Sigmoid colon (tissue), 7 donors: ENCODE results near the gene SAMD14. TPM values are rescaled to one million over a fixed set of nuclear protein-coding genes. Genes with fewer than 3 reads are reported as not detected.

Experiments
- DNase-seq: peaks from one replicate; pipeline ENCODE4 v3.0.0-alpha.2; 2019
- H3K27ac ChIP-seq, 4 donors: fragments of 200-600 bp; sonication (generic); one replicate each; pipeline ENCODE4 v1.5.1; 2016 to 2019; ENCODE audit warnings: mild to moderate bottlenecking in 1 of 4
- H3K27me3 ChIP-seq, 3 donors: fragments of 200-600 bp; sonication (generic); one replicate each; pipeline ENCODE4 v1.5.1; 2019; ENCODE audit warnings: mild to moderate bottlenecking in 1 of 3
- H3K36me3 ChIP-seq, 4 donors: fragments of 200-600 bp; sonication (generic); one replicate each; pipeline ENCODE4 v1.5.1; 2016 to 2019
- H3K4me1 ChIP-seq, 4 donors: fragments of 200-600 bp; sonication (generic); one replicate each; pipeline ENCODE4 v1.5.1; 2017 to 2019
- H3K4me3 ChIP-seq, 4 donors: fragments of 200-600 bp; sonication (generic); one replicate each; pipeline ENCODE4 v1.5.1; 2017 to 2019; ENCODE audit warnings: mild to moderate bottlenecking in 2 of 4, moderate library complexity in 1 of 4
- H3K9me3 ChIP-seq, 4 donors: fragments of 200-600 bp in 3 of 4; sonication (generic) in 3 of 4; one replicate each; pipeline versions ENCODE4 v1.5.1 to v1.6.1; 2013 to 2019
- EP300 ChIP-seq, 4 donors: sonication (generic); formaldehyde crosslinking; IDR thresholded peaks; one replicate each; pipeline ENCODE4 v1.6.1; 2017; ENCODE audit warnings: antibody characterized with exemption in 4 of 4
- POLR2A ChIP-seq, 2 donors: fragments of 450-650 bp; IDR thresholded peaks; one replicate each; pipeline ENCODE4 v1.6.1; 2016; ENCODE audit warnings: antibody characterized with exemption in 2 of 2, mild to moderate bottlenecking in 2 of 2, moderate library complexity in 2 of 2
- POLR2AphosphoS5 ChIP-seq, 4 donors: sonication (generic); formaldehyde crosslinking; IDR thresholded peaks; one replicate each; pipeline ENCODE4 v1.6.1; 2017; ENCODE audit warnings: antibody characterized with exemption in 4 of 4
- WGBS, 2 donors: extraction: QIAGEN DNeasy Blood & Tissue Kit; methylation state at CpG; one replicate each; pipeline ENCODE4 v1.1.7; 2013; 5-methylcytosine and 5-hydroxymethylcytosine counted together
- intact Hi-C: fragments of 100-400 bp; cut with DNase I; formaldehyde crosslinking; loops from one replicate; pipeline ENCODE4 v1.15.1; 2023
- polyA plus RNA-seq, 3 donors: library from polyadenylated mRNA; stranded (reverse); fragments of 200-250 nt; gene quantifications; one replicate each; pipeline ENCODE4 v1.2.3, GENCODE V29; 2013
- total RNA-seq, 4 donors: library from RNA; depleted of rRNA; stranded (reverse); fragments of >200 nt; gene quantifications; one replicate each; pipeline ENCODE4 v1.1.0, GENCODE V29; 2016
- TF ChIP-seq, protein P1 (sequence below), 4 experiments: fragments of 450-650 bp in 3 of 4; fragments of 200-600 bp in 1 of 4; IDR thresholded peaks; one replicate each; pipeline ENCODE4 v1.5.1; 2016 to 2019; ENCODE audit warnings: antibody characterized with exemption in 4 of 4, mild to moderate bottlenecking in 3 of 4, moderate library complexity in 2 of 4
- donor health status: healthy with polysubstance abuse.
- donor health status: Bipolar disorder and iron deficiency.
- donor health status: healthy.

Gene SAMD14
- total and polyA plus RNA-seq, 7 donors, result 0.16 to 2.5 (median 0.92) TPM

DNA sequence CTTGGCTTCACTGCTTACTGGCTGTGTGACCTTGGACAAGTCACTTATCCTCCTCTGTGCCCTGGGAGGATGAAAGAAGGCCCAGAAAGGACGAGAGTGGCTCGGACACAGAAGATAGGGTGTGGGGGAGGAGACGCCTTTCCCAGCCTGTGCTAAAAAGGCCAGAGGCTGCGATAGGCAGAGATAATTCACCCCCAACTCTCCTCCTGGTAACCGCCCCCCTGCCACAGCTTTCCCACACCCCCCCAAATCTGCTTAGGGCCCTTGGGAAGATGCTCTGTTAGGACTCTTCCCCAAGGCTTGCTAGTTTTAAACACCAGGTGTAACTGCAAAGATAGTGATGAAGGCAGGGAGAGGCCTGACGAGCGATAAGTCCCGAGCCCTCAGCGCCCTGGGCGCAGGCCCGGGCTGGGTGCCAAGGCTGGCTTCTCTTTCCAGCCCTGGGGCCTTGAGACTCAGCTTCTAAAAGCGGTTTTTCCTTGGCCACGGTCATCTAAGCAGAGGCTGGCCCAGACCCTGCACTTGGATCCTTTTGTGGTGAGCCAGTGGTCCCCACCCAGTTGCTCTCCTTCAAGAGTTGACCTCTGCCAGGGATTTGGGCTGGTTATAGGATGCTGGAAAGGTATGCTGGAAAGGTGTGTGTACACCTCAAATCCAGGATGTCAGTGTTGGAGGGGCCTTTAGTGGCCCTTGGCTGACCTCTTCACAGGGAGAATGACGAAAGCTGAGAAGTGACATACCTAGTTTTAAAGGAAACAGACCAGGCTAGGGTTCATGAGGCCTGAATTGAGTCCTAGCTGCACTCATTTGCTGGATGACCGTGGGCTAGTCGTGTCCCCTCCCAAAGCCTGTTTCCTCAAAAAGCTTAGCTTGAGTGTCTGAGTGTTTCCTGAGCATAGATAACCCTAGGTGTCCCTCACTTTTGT lies 24.0 kb upstream of the SAMD14 start:
- 64 to 76% methylated on average over 16 of the region's 16 CpGs for WGBS, 2 donors
- Histone ChIP-seq H3K9me3 (no peaks in the 10 kb centered on the region), H3K27ac (peak overlapping the region; percentile 89 to 95 (median 92)), H3K4me3 (no peak overlapping the region), H3K4me1 (peaks cover 0 to 54% (median 49%) of the 10 kb centered on the region in 4 donors), H3K27me3 (no peaks in the 10 kb centered on the region), H3K36me3 (no peaks in the 10 kb centered on the region)
- no peak for DNase-seq
- no peak for TF ChIP-seq POLR2A (IDR thresholded peaks at IDR 0.05)
- TF ChIP-seq EP300 (IDR thresholded peaks at IDR 0.05), result no peak
- TF ChIP-seq, protein P1, sequence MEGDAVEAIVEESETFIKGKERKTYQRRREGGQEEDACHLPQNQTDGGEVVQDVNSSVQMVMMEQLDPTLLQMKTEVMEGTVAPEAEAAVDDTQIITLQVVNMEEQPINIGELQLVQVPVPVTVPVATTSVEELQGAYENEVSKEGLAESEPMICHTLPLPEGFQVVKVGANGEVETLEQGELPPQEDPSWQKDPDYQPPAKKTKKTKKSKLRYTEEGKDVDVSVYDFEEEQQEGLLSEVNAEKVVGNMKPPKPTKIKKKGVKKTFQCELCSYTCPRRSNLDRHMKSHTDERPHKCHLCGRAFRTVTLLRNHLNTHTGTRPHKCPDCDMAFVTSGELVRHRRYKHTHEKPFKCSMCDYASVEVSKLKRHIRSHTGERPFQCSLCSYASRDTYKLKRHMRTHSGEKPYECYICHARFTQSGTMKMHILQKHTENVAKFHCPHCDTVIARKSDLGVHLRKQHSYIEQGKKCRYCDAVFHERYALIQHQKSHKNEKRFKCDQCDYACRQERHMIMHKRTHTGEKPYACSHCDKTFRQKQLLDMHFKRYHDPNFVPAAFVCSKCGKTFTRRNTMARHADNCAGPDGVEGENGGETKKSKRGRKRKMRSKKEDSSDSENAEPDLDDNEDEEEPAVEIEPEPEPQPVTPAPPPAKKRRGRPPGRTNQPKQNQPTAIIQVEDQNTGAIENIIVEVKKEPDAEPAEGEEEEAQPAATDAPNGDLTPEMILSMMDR (IDR thresholded peaks at IDR 0.05), result no peak
- no peak for TF ChIP-seq POLR2AphosphoS5 (IDR thresholded peaks at IDR 0.05)
- intact Hi-C loops, result no loop called here

DNA sequence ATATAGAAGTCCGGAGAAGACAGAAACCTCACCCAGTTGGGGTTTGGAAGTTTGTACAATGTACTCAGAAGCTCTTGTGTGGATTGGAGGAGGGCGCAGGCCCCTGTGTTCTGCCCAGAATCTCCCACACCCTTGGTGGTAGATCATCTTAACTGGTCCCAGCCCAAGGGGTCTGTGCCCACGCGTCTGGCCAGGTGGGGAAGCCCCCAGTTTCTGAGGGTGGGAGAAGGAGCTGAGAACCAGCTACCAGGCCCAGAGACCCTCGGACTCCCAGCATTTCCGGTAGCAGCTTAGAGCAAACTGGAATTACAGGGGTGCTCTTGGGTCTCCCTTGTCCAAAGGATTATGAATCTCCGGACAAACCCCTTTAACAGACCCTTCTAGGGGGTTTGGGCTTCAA lies 22.8 kb upstream of the SAMD14 start:
- DNase-seq, result no peak
- Histone ChIP-seq H3K4me1 (peaks cover 0 to 66% (median 60%) of the 10 kb centered on the region in 4 donors), H3K27ac (peak overlapping the region; percentile 89 to 95 (median 92)), H3K27me3 (no peaks in the 10 kb centered on the region), H3K9me3 (no peaks in the 10 kb centered on the region), H3K36me3 (no peaks in the 10 kb centered on the region), H3K4me3 (peak overlapping the region in 2 of 4 donors; percentile 89 to 92)
- no peak for TF ChIP-seq POLR2A (IDR thresholded peaks at IDR 0.05)
- TF ChIP-seq EP300 (IDR thresholded peaks at IDR 0.05), result no peak
- TF ChIP-seq POLR2AphosphoS5 (IDR thresholded peaks at IDR 0.05), result no peak
- TF ChIP-seq, protein P1 (IDR thresholded peaks at IDR 0.05), result no peak
- intact Hi-C loops, result no loop called here
- WGBS, 2 donors, result 81 to 82% methylated on average over 7 of the region's 7 CpGs

DNA sequence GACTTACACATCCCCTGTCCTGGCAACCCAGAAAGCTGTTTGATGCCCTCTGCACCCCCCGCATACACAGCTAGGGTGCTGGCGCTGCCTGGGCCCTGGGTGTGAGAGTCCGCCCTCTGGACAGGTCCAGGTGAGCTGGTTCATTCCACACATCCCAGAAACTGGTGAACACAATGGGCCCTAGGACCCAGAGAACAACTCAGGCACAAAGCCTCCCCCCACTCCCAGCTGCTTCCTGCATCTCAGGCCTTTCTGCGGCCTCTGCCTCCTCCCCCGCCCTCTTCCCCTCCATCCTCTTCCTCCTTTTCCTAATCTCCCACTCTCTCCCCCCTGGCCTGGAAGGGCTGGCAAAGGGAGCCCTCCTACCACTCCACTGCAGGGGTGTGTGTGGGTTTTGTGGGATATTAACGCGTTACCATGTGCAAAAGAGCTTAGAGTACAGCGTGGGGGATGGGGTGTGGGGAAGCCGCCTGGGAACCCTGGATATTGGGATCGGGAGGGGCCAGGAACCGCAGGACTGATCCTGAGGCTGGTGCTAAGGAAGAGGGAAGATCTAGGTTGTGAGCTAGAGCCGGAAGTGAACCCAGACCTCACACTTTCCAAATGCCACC lies 22.1 kb upstream of the SAMD14 start:
- Histone ChIP-seq H3K27ac (peak overlapping the region; percentile 89 to 95 (median 92)), H3K4me3 (peak overlapping the region; percentile 69 to 92 (median 82)), H3K4me1 (peaks cover 0 to 73% (median 66%) of the 10 kb centered on the region in 4 donors), H3K9me3 (no peaks in the 10 kb centered on the region), H3K36me3 (no peaks in the 10 kb centered on the region), H3K27me3 (no peaks in the 10 kb centered on the region)
- 1% methylated on average over 12 of the region's 12 CpGs for WGBS, 2 donors
- intact Hi-C loops, result no loop called here
- TF ChIP-seq EP300 (IDR thresholded peaks at IDR 0.05) (peak in 1 of 4 donors; percentile 44), POLR2AphosphoS5 (IDR thresholded peaks at IDR 0.05) (peak in 3 of 4 donors; percentile 32 to 59 (median 48))
- TF ChIP-seq, protein P1 (IDR thresholded peaks at IDR 0.05), result no peak
- DNase-seq, result peak; percentile 93

DNA sequence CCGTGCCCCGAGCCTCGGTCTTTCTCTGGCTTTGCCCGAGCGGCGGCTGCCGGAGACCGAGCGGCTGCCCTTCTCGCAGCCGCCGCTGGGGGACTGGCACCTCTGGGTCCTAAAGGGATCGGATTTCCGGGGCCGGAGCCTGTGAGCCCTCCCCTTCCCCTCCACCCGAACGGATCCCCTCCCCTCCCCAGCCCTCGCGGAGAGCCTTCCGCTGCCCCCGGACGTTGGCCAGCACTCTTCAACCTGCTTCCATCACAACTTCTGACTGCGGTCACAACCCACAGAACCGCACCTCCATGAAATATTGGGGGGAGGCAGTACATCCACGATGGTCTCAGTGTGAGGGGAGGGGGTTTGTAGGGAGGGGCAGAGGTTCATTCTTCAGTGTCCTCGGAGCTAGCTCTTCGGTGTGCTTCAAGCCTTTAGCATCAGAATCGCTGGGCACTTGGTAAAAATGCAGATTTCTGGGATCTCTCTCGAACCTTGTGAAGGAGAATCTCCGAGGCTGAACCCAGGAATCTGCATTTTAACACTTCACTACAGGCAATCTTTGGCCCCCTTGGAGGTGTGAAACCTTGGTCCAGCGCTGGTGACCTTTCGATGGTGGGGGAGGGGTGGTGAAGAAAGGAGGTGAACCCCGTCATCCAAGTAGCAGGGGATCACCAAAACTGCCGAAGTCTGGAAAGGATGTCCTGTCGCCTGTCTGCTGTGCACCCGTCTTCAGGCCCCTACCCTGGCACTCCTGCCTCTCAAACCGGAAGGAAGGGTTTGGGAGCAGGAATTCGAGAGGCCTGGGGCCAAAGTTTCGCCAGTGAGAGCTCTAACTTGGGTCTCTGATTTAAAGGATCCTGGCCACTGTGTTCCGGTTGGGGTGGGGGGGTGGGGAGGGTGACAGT lies 21.3 kb upstream of the SAMD14 start:
- WGBS, 2 donors, result 0% methylated on average over 40 of the region's 40 CpGs

More for the DNA sequence above, 21.3 kb upstream of the SAMD14 start:
- DNase-seq, result peak; percentile 95
- TF ChIP-seq, protein P1 (IDR thresholded peaks at IDR 0.05), result peak; percentile 48 to 87 (median 54)
- TF ChIP-seq POLR2AphosphoS5 (IDR thresholded peaks at IDR 0.05) (peak; percentile 56 to 80 (median 62)), EP300 (IDR thresholded peaks at IDR 0.05) (no peak), POLR2A (IDR thresholded peaks at IDR 0.05) (peak in 1 of 2 donors; percentile 42)
- no peaks in the 10 kb centered on the region for H3K36me3 ChIP-seq
- H3K27me3 ChIP-seq, result no peaks in the 10 kb centered on the region
- intact Hi-C loops, result no loop called here
- peak overlapping the region; percentile 69 to 92 (median 82) for H3K4me3 ChIP-seq
- H3K9me3 ChIP-seq, result no peaks in the 10 kb centered on the region
- peaks cover 0 to 80% (median 74%) of the 10 kb centered on the region in 4 donors for H3K4me1 ChIP-seq
- peak overlapping the region; percentile 89 to 95 (median 92) for H3K27ac ChIP-seq
